SK-MEL-5 (cell line): ENCODE data around the gene CIZ1. TPM values are rescaled to one million over a fixed set of nuclear protein-coding genes. Genes with fewer than 3 reads are reported as not detected.

Experiments used
- DNase-seq: peaks from one replicate; pipeline ENCODE4 v3.0.0-alpha.2; 2016; ENCODE audit warnings: low read depth, low spot score
- in situ Hi-C: cut with HindIII; loops from 2 replicates; pipeline ENCODE4 v1.10.0; 2016; ENCODE audit warnings: low sequenced_read_pairs, high pct_unique_total_duplicates, low pct_unique_long_range_greater_than_20kb
- total RNA-seq: library from RNA; depleted of rRNA; stranded (reverse); fragments of >200 nt; shearing (Covaris generic); gene quantifications from 2 replicates; pipeline ENCODE4 v1.2.3, GENCODE V29; 2014

CIZ1 gene
- total RNA-seq, 1 experiment from 2014 or later = 19.8 TPM

- peak; percentile 80 for DNase-seq
Measured at GRCh38 chr9:128124873-128125579, 66.3 kb downstream of the CIZ1 start.

GRCh38 chr9:128124451-128124850 lies 66.9 kb downstream of the CIZ1 start:
- no peak for DNase-seq
- in situ Hi-C loops = no loop called here

More at GRCh38 chr9:128124873-128125579, 66.3 kb downstream of the CIZ1 start:
- in situ Hi-C loops = no loop called here

- in situ Hi-C loops = no loop called here
- no peak for DNase-seq
Measured at GRCh38 chr9:128123451-128124080, 67.8 kb downstream of the CIZ1 start.

GRCh38 chr9:128122809-128123175 lies 68.6 kb downstream of the CIZ1 start:
- in situ Hi-C loops = no loop called here
- no peak for DNase-seq

- no peak for DNase-seq
- in situ Hi-C loops = no loop called here
Measured at GRCh38 chr9:128121924-128122808, 69.2 kb downstream of the CIZ1 start.

GRCh38 chr9:128121466-128121810 lies 69.9 kb downstream of the CIZ1 start:
- in situ Hi-C loops = no loop called here
- no peak for DNase-seq

- in situ Hi-C loops = no loop called here
- no peak for DNase-seq
Measured at GRCh38 chr9:128120741-128121465, 70.5 kb downstream of the CIZ1 start.

GRCh38 chr9:128120061-128120740 lies 71.2 kb downstream of the CIZ1 start:
- no peak for DNase-seq
- in situ Hi-C loops = no loop called here

GRCh38 chr9:128118971-128119665 lies 72.3 kb downstream of the CIZ1 start:
- in situ Hi-C loops = no loop called here
- DNase-seq = no peak

GRCh38 chr9:128118472-128118857 lies 72.9 kb downstream of the CIZ1 start:
- DNase-seq = no peak
- in situ Hi-C loops = no loop called here

GRCh38 chr9:128117613-128118471 lies 73.5 kb downstream of the CIZ1 start:
- in situ Hi-C loops = no loop called here
- DNase-seq = peak; percentile 92

- in situ Hi-C loops = no loop called here
- no peak for DNase-seq
Measured at GRCh38 chr9:128116104-128117083, 75.0 kb downstream of the CIZ1 start.
